ENCODE measurements around the gene ABL1.

ABL1 gene

GRCh38 chr9:130891688-130892476 lies 56.8 kb downstream of the ABL1 start:
- no peak for DNase-seq (ENCODE audit: low read depth)

- no peak for DNase-seq (ENCODE audit: low read depth)
Measured at GRCh38 chr9:130892477-130893304, 57.6 kb downstream of the ABL1 start.

- no peak for DNase-seq (ENCODE audit: low read depth)
Measured at GRCh38 chr9:130893341-130894101, 58.5 kb downstream of the ABL1 start.

- no peak for DNase-seq (ENCODE audit: low read depth)
Measured at GRCh38 chr9:130894546-130894945, 59.5 kb downstream of the ABL1 start.

- no peak for DNase-seq (ENCODE audit: low read depth)
Measured at GRCh38 chr9:130895038-130895437, 60.0 kb downstream of the ABL1 start.

- no peak for DNase-seq (ENCODE audit: low read depth)
Measured at GRCh38 chr9:130895481-130896232, 60.6 kb downstream of the ABL1 start.

- no peak for DNase-seq (ENCODE audit: low read depth)
Measured at GRCh38 chr9:130896233-130897014, 61.4 kb downstream of the ABL1 start, which contains the start of gene QRFP. TSS of gene QRFP (minus strand) at chr9:130896812. CDS start at chr9:130893838, 2,974 bp downstream.

GRCh38 chr9:130897105-130897751 lies 62.2 kb downstream of the ABL1 start:
- DNase-seq (ENCODE audit: low read depth): no peak

- no peak for DNase-seq (ENCODE audit: low read depth)
Measured at GRCh38 chr9:130897848-130898551, 62.9 kb downstream of the ABL1 start.

GRCh38 chr9:130898552-130898852 lies 63.4 kb downstream of the ABL1 start:
- DNase-seq (ENCODE audit: low read depth): no peak

- no peak for DNase-seq (ENCODE audit: low read depth)
Measured at GRCh38 chr9:130899051-130899748, 64.1 kb downstream of the ABL1 start.

GRCh38 chr9:130900701-130901497 lies 65.8 kb downstream of the ABL1 start:
- DNase-seq (ENCODE audit: low read depth): no peak

- no peak for DNase-seq (ENCODE audit: low read depth)
Measured at GRCh38 chr9:130901498-130902203, 66.6 kb downstream of the ABL1 start.

GRCh38 chr9:130902204-130903185 lies 67.4 kb downstream of the ABL1 start:
- DNase-seq (ENCODE audit: low read depth): no peak

GRCh38 chr9:130903194-130904069 lies 68.4 kb downstream of the ABL1 start:
- DNase-seq (ENCODE audit: low read depth): no peak
